ENCODE data around the gene SH3BP5L. TPM values are rescaled to one million over a fixed set of nuclear protein-coding genes. Genes with fewer than 3 reads are reported as not detected.

The SH3BP5L gene
- total and polyA plus RNA-seq, 8 donors: 6.1 to 15.8 (median 8.7) TPM

DNA sequence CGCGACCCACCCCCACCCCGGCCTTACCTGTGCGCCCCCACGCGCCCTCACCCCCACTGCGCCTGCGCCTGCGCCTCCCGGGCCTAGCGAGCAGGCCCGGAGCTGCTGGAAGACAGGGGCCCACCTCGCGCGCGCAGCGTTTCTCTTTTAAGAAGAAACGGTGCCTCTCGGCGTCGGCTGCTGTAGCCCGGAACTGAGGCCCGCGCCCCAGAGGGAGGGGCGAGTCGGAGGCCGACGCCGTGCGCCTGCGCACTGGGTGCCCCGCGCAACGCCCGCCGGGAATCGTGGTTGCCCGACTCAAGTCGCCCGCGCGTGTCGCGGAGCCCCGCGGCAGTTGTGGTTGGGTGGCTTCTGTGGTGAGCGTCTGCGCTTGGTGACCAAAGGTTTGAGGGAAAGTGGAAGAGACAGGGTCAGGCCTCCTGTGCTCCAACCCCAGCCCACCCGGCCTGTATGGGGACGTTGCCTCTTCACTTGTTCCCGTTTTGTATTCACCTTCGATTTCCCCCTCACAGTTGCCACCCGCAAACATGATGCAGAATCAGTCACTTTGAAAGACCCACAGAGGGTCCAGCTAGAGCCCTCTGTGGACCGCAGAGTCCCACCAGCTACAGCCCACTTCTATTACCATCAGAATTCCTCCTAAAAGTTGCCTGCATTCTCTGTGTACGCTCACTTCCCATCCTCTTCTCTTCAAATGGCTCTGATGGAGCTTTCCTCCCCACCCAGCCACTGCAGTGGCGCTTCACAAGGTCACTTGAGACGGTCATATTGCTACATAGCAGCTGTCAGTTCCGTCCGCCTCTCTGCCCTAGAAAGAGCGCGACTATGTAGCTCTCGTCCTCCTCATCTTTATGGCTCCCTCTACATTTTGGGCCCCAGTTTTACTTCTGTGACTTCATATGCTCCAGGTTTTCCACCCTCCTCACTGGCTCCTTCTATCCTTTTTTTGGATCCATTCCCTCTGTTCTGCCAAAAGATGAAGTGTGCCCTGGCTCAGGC lies 33.5 kb upstream of the SH3BP5L start, which contains the start of gene ZNF692:
Gene ZNF692, minus strand, starts transcription at position 195 of the 999 bp plus-strand sequence. CDS start 776 bp downstream, outside the sequence.
- TF ChIP-seq, protein P1, sequence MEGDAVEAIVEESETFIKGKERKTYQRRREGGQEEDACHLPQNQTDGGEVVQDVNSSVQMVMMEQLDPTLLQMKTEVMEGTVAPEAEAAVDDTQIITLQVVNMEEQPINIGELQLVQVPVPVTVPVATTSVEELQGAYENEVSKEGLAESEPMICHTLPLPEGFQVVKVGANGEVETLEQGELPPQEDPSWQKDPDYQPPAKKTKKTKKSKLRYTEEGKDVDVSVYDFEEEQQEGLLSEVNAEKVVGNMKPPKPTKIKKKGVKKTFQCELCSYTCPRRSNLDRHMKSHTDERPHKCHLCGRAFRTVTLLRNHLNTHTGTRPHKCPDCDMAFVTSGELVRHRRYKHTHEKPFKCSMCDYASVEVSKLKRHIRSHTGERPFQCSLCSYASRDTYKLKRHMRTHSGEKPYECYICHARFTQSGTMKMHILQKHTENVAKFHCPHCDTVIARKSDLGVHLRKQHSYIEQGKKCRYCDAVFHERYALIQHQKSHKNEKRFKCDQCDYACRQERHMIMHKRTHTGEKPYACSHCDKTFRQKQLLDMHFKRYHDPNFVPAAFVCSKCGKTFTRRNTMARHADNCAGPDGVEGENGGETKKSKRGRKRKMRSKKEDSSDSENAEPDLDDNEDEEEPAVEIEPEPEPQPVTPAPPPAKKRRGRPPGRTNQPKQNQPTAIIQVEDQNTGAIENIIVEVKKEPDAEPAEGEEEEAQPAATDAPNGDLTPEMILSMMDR (IDR thresholded peaks at IDR 0.05): no peak
- no peak for FAIRE-seq
- 6 to 8% methylated on average over 47 to 62 of the region's 62 CpGs for WGBS, 2 donors

DNA sequence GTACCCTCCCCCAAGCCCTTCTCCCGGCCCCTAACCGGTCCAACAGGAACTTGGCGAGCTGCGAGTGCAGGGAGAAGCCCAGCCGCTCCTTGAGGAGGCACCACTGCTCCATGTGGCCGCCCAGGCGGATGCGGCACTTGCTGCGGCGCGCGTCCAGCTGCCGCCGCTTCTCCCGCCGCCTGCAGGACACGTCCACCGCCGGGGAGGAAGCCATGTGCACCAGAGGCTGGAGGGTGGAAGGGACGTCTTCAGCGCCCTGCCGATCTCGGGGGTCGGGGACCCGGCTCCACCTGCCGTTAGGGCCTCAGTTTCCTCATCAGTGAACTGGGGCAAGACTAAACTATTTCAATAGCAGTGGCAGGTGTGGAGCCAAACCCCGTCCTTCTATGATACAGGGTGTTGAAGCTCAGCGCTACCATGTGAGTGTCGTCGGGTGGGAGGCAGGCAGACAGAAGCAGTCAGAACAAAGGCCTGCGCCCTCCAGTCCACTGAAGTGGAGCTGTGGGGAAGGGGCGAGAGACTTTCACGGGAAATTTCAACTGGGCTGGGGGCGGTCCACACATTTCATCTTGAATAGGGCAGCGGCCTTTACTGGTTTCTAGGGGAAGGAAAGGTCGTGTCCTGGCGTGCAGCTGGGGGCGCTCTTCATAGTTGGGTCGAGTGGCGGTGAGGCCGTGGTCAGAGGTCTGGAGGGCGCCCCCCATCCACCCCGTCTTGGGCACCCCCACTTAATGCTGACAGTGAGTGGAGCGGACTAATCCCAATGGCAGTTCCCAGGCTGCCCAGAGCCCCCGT lies 32.6 kb upstream of the SH3BP5L start:
- peak overlapping the region; percentile 59 to 91 (median 81) for H3K27ac ChIP-seq
- DNase-seq (peak; percentile 68 to 91 (median 82)), ATAC-seq (peak; percentile 68 to 78 (median 72)), FAIRE-seq (no peak)
- H3K27me3 ChIP-seq: no peaks in the 10 kb centered on the region
- no peaks in the 10 kb centered on the region for H3K9me3 ChIP-seq
- intact Hi-C loops (cut with DNase I): no loop called here
- no peaks in the 10 kb centered on the region for H3K36me3 ChIP-seq
- H3K4me3 ChIP-seq: peak overlapping the region; percentile 23 to 74 (median 57)
- peaks cover 0 to 18% (median 5%) of the 10 kb centered on the region in 3 donors for H3K4me1 ChIP-seq
- TF ChIP-seq, protein P1 (IDR thresholded peaks at IDR 0.05): peak in 1 of 4 donors; percentile 19
- WGBS, 2 donors: 1% methylated on average over 42 to 45 of the region's 45 CpGs

More for the DNA sequence above, 33.5 kb upstream of the SH3BP5L start, which contains the start of gene ZNF692:
- H3K27ac ChIP-seq: peak within 1 kb of the TSS; percentile 59 to 91 (median 81)
- H3K36me3 ChIP-seq: no peaks in the 10 kb centered on the region
- peak within 1 kb of the TSS; percentile 23 to 74 (median 57) for H3K4me3 ChIP-seq
- H3K27me3 ChIP-seq: no peaks in the 10 kb centered on the region
- no peaks in the 10 kb centered on the region for H3K9me3 ChIP-seq
- ATAC-seq (peak; percentile 88 to 95 (median 92)), DNase-seq (peak; percentile 97 to 100 (median 98))
- intact Hi-C loops (cut with DNase I): no loop called here
- peaks cover 0 to 18% (median 5%) of the 10 kb centered on the region in 3 donors for H3K4me1 ChIP-seq

DNA sequence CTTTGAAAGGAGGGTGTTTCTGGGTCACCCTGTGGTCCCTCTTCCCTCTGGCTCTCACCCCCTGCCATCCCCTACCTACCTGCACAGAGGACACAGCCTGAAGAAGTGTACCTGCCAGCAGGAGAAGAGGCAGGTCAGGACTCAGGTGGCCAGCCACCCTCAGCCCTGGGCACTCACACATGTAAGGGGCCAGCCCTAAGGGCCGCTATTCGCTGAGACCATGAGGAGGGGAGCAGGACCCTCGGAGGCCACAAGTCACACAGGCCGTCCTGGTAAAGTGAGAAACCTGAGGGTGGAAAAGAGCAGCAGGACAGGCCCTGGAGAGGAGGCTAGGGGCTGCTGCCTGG lies 32.0 kb upstream of the SH3BP5L start:
- intact Hi-C loops (cut with DNase I): no loop called here

DNA sequence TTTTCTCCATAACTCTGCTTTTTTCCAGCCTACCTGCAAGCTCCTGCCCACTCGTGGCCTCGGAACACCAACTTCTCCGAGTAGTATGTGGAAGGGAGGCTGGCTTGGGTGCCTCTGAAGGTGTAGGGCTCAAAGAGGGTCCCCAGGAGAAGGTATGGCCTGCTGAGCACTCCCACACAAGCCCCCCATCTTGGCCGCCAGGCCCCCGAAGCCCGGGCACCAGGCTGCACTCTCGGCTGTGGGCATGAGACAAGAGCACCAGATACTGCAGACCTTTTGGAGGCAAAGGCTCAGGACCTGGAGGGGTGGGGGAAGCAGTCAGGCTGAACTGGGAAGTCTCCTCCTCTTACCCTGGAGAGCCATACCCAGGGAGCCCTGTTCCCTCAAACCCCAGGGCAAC lies 31.5 kb upstream of the SH3BP5L start:
- Histone ChIP-seq H3K9me3 (no peaks in the 10 kb centered on the region), H3K4me3 (peak overlapping the region in 1 of 4 donors; percentile 69), H3K27ac (no peak overlapping the region), H3K4me1 (peaks cover 0 to 13% (median 5%) of the 10 kb centered on the region in 3 donors), H3K27me3 (no peaks in the 10 kb centered on the region), H3K36me3 (no peaks in the 10 kb centered on the region)
- DNase-seq (peak in 1 of 6 donors; percentile 49), ATAC-seq (no peak), FAIRE-seq (no peak)
- intact Hi-C loops (cut with DNase I): no loop called here
- WGBS, 2 donors: 87 to 90% methylated on average over 7 of the region's 7 CpGs
- TF ChIP-seq, protein P1 (IDR thresholded peaks at IDR 0.05): no peak

More for the DNA sequence above, 32.0 kb upstream of the SH3BP5L start:
- TF ChIP-seq, protein P1 (IDR thresholded peaks at IDR 0.05): no peak
- DNase-seq: no peak
- Histone ChIP-seq H3K36me3 (no peaks in the 10 kb centered on the region), H3K9me3 (no peaks in the 10 kb centered on the region), H3K4me1 (peaks cover 0 to 17% (median 5%) of the 10 kb centered on the region in 3 donors), H3K27ac (peak overlapping the region; percentile 59 to 91 (median 81)), H3K27me3 (no peaks in the 10 kb centered on the region), H3K4me3 (peak overlapping the region; percentile 23 to 74 (median 57))
- peak in 2 of 4 donors; percentile 0 to 1 for ATAC-seq
- 11 to 15% methylated on average over 4 of the region's 4 CpGs for WGBS, 2 donors
- FAIRE-seq: no peak
